Hematopoietic multipotent progenitor cell treated with erythropoietin and hydrocortisone succinate and interleukin-3 and kit ligand, for 17 days (in vitro differentiated cells): ENCODE results near the gene AGRN.
"Not testable (repeated sequence)": the region's sequence is repeated elsewhere in the genome, so short reads cannot be mapped to it uniquely, and the experiment has no call there.

ENCODE experiments used
- DNase-seq: peaks from one replicate; pipeline ENCODE4 v3.0.0-alpha.2; 2015; ENCODE audit warnings: low spot score

AGRN gene

GRCh38 chr1:1021010-1021919 is 1.3 kb downstream of the AGRN start:
- DNase-seq, result peak; percentile 29

GRCh38 chr1:1021920-1022259 is 2.0 kb downstream of the AGRN start:
- DNase-seq, result no peak

DNA sequence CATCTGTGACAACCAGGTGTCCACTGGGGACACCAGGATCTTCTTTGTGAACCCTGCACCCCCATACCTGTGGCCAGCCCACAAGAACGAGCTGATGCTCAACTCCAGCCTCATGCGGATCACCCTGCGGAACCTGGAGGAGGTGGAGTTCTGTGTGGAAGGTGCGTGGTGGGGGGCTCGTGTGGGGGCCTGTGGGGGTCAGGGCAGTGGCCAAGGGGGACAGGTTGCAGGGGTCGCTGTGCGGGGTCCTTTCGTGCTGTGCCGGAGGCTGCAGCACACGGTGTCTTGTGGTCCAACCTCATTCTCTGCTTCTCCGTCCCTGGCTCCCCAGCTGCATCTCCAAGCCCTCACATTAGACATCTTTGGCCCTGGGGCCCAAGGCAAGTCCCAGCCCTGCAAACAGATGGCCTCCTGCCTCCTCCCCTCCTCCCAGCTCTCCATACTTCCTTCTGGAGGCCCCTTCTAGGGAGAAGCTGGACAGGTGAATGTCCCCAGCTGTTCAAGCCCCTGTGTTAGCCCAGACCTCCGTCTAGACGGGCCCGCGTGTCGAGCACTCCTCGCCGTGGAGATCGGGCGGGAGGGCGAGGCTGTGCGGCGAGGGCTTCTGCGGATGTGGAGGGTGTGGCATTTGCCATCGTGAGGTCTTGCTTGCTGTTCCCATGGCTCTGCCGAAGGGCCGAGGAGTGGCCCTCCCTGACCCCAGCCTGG is 2.5 kb downstream of the AGRN start:
- DNase-seq, result no peak

GRCh38 chr1:1023700-1024099 is 3.8 kb downstream of the AGRN start:
- no peak for DNase-seq

- peak; percentile 58 for DNase-seq
These were observed 4.3 kb downstream of the AGRN start for GRCh38 chr1:1024149-1024770.

DNA sequence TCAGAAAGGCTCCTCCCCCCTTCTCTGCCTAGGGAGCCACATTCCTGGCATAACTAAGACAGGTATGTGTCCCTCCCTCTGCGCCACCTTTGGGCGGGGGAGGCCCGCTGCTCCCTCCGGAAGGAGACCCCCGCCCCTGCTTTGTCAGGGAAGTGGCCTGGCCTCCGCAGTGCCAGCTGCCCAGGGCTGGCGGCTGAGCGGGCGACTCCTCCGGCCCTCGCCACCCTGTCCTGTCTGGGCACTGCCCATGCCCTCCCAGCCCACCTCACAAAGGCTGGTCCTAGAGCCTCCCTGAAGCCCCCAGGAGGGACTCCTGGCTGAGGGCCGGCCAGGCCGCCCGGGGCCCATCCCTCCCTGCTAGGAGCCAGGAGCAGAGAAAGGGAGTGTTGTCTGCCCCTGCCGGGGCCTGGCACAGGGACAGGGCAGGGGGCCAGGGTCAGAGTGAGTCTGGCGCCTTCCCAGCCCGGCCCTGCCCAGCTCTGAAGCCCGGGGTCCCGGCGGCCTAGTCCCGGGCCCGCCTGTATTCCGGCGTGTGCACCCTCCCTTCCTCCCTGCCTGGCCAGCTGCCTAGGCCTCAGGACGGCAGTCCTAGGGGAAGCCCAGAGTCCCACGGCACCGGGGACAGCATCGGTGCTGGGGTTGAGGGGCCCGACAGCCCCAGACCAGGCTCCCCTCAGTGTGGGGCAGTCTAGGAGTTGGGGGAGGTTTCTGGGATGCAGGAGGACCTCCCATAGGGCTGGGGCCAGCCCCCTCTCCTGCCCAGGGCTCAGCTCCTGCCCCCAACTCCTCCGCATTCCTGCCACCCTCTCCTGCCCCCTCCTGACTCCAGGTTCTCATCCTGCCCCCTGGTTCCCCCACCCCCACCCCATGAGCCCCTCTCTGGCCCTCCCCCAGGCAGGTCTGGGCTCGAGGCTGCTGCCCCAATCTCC is 5.1 kb downstream of the AGRN start:
- no peak for DNase-seq

DNA sequence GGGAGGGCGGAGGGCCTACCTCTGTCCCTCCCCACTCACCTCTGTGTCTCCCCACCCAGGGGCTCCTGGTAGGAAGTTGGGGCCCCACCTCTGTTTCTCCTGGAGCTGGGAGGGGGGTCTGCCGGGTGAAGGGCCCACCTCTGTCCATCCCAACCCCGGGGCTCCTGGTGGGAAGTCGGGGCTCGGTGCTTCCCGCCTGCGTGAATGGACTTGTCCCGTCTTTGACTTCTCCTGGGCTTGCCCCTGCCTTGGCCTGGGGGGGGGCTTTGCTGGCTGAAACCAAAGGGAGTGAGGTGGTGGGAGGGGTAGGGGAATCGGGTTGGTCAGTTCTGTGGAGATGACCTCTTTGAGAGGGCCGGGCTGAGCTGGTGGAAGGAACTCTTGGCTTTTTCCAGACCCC is 5.8 kb downstream of the AGRN start:
- no peak for DNase-seq

DNA sequence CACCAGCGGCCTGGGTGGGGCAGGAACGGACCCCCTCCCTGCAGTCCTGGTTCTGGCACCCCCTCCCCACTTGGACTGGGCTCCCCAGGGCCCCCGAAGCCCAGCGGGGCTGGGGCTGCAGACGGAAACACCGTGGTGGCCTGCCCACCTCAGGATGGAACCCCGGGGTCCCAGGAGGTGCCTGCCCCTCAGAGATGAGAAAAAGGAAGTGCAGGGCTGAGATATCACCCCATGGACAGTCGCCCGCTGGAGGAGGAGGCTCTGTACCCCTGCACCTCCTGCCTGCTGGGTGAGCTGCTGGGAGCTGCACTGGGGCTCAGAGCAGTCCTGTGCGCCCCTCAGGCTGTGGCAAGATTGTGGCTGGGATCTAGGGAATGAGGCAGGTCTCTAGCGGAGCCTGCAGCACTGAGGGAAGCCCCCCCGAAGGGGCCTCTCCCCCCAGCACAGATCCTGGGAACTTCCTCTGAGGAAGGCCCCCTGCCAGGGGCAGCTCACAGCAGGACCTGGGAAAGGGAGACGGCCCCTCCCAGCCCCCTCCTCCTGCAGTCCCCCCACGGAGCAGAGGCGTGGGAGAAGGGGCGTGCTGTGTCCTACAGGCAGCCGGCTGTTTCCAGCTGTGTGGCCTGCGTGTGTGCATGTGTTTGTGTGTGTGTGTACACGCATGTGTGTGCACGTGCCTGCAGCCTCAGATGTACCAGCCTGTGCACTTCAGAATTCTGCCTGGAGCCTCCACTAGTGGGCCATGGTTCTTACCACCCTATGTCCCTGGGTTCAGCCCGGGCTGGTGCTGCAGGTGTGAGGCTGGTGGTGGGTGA is 6.9 kb downstream of the AGRN start:
- DNase-seq, result no peak

- no peak for DNase-seq
These were observed 7.9 kb downstream of the AGRN start for GRCh38 chr1:1027791-1028190.

DNA sequence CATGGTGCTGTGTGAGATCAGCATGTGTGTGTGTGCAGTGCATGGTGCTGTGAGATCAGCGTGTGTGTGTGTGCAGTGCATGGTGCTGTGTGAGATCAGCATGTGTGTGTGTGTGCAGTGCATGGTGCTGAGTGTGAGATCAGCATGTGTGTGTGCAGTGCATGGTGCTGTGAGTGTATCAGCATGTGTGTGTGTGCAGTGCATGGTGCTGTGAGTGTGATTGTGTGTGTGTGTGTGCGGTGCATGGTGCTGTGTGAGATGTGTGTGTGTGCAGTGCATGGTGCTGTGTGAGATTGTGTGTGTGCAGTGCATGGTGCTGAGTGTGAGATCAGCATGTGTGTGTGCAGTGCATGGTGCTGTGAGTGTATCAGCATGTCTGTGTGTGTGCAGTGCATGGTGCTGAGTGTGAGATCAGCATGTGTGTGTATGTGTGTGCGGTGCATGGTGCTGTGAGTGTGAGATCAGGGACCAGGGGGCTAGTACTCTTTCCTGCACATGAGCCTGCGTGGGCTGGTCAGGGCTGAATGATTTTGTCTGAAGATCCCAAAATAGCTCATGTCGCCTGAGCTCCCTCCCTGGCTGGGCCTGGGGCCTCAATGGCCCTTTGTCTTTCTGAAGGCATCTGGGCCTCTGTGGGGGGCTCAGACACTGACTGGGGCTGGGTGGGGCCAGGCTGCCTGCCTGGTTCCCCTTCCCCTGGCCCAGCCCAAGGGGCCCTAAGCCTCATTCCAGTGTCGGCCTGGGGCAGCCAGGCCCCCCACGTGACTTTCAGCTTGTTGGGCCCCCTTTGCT is 11.1 kb downstream of the AGRN start:
- not testable (repeated sequence) for DNase-seq

- DNase-seq, result no peak
These were observed 11.8 kb downstream of the AGRN start for GRCh38 chr1:1031659-1032235.

DNA sequence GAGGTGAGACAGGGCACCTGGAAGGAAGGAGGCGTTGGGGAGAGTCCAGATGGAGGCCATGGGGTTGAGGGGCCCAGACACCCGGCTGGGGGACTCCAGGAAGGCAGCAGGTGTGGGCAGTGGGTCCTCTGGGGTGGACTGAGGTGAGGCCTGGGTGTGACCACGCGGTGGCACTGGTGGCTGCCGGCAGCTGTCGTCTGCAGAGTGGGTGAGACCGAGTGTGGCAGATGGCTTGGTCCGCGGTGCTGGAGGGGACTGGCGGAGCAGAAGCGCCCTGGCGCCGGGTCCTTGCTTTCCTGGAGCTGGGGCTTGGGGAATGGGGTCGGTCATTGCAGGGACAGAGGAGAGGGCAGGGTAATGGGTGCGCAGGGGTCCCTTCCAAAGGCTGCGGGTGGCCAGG is 12.5 kb downstream of the AGRN start:
- no peak for DNase-seq

DNA sequence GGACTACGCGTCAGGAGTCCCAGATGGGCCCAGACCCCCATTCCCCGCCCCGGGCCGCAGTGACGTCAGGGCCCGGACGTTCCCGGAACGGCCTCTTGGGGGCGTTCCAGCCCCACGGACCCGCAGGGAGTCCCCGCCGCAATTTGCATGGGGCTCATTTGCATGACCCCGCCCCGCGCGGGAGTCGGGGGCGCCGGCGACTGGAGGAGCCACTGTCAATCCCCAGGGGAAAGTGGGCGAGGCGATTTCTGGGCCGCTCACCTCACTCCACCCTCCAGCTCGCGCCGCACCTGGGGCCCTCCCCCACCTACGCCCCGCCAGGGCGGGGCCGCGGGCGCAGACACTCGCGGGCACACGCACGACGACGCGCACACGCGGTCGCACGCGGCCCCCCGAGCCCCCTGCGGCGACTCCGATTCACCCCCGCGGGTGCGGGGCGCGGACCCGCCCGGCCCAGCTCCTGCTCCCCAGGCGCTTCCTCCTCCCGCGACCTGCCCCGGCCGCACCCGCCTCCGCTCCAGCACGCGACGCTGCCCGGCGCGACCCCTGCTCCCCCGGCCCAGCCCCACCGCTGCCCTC is 13.2 kb downstream of the AGRN start:
- peak; percentile 70 for DNase-seq

- DNase-seq, result no peak
These were observed 14.0 kb downstream of the AGRN start for GRCh38 chr1:1033731-1034438.

DNA sequence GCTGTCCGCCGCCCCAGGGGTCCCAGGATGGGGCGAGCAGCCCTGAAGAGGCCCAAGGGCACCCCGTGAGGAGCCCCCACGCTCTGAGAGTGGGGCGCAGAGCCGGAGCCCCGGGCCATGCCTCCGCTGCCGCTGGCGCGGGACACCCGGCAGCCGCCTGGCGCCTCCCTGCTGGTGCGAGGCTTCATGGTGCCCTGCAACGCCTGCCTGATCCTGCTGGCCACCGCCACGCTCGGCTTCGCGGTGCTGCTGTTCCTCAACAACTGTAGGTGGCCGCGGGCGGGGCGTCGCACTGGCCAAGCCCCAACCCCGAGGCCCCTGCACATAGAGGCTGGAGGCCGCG is 14.5 kb downstream of the AGRN start:
- no peak for DNase-seq

DNA sequence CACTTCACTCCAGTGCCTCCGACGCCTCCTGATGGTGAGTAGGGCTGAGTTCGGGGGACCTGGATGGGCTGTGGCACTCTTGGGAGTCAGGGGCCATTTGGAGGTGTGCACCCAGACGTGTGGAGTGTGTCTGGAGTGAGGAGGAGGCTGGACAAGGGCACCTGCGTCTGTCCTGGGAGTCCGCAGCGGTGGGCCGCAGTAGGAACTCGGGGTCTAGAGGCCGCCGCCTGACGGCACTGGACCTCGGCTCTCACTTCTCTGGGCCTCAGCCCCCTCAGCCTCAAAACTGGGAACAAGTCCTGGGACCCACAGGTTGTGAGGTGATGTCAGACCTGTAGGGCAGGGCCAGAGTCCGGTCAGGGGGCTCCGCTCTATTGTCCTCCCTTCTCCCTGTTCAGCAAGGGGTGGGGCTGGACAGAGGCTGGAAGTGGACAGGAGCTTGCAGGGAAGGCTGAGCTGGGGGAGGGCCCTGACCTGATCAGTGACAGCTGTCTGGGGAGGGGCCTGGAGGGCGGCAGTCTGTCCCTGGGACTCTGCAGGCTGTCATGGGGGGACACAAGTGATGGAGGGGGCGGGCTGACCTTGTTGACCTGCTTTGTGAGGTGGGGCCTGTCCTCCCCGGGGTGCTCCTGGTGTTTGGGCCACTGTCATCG is 15.5 kb downstream of the AGRN start:
- DNase-seq, result no peak

- no peak for DNase-seq
These were observed 17.7 kb downstream of the AGRN start for GRCh38 chr1:1037366-1038327.
